Amniotic stem cell (primary cell): ENCODE data around the gene SENP1.

ENCODE experiments used
- DNase-seq: peaks from one replicate; lab custom pipeline; 2025; lab: John Stamatoyannopoulos, UW

Gene SENP1

GRCh38 chr12:47999816-48000215 is 106.1 kb downstream of the SENP1 start:
- no peak for DNase-seq

- no peak for DNase-seq
Observed at GRCh38 chr12:47997321-47997720, 108.6 kb downstream of the SENP1 start.

- DNase-seq: no peak
Observed at GRCh38 chr12:47995981-47996401, 109.9 kb downstream of the SENP1 start.

GRCh38 chr12:47993491-47993890 is 112.4 kb downstream of the SENP1 start:
- no peak for DNase-seq
